ENCODE data around the gene GNA12. TPM values are rescaled to one million over a fixed set of nuclear protein-coding genes. Genes with fewer than 3 reads are reported as not detected.

The GNA12 gene
- total and polyA plus RNA-seq, 12 donors: 8.2 to 65.1 (median 42.9) TPM

- Histone ChIP-seq H3K4me1 (replicated peaks in 1 of 2) (peaks cover 18 to 48% of the 10 kb centered on the region in 2 donors), H3K9me3 (replicated peaks in 1 of 3) (no peaks in the 10 kb centered on the region), H3K27me3 (no peaks in the 10 kb centered on the region), H3K36me3 (replicated peaks in 1 of 2) (peaks cover 0 to 8% of the 10 kb centered on the region in 2 donors), H3K4me3 (no peak overlapping the region), H3K27ac (no peak overlapping the region)
- no peak for DNase-seq
- WGBS, 4 donors: 73 to 88% (median 85%) methylated on average over 2 of the region's 2 CpGs
- TF ChIP-seq POLR2A (IDR thresholded peaks at IDR 0.05) (no peak), CTCF (IDR thresholded peaks at IDR 0.05) (no peak)
- intact Hi-C loops (cut with DNase I): loop anchor here in 1 of 2 donors (10.0 kb wide), 1 partner anchor 64 kb away; no protein-coding TSS in a partner anchor
Measured at GRCh38 chr7:2798669-2799068, 45.4 kb downstream of the GNA12 start.

DNA sequence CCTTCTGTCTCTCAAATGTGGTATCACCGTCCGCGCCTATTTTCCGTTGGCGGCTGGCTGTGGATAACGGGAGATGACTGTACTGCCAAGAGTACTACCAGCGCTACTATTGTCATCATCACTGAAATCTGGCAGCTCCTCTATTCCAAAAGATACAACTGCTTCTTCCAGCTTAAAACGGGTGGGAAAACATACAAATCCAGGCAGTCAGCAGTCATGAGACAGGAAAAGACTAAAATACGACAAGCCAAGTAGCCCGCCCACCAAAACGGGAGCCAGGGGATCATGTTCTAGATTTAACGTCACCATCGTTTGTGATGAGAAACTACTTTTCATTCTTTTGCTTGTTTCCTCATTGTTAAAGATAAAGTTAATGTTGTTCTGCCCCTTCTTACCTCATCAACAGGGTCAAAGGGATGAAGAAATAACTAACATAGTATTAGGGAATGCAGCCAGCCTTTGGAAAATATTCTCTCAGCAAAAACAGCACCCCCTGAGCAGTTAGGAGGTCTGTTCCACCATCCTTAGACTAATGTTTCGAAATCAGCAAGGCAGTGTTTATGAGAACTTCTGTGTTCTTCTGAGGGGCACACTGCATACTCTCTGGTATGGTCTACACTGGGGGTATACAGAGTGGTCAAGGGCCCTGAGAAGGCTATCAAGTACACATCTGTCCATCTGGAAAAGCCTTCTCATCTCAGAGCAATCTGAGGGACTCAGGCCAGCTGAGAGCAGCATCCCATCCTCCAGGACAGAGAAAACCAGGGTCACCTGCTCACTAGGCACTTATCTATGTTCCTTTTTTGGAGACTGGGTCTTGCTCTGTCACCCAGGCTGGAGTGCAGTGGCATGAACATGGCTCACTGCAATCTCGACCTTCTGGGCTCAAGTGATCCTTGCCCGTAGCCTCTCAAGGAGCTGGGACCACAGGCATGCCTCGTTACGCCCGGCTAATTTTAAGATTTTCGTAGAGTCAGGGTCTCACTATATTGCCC lies 47.5 kb downstream of the GNA12 start:
- no peaks in the 10 kb centered on the region for H3K9me3 ChIP-seq (replicated peaks in 1 of 3)
- no peaks in the 10 kb centered on the region for H3K27me3 ChIP-seq
- peak overlapping the region in 3 of 5 donors; percentile 60 to 81 (median 75) for H3K27ac ChIP-seq
- WGBS, 4 donors: 67 to 79% (median 76%) methylated on average over 20 of the region's 20 CpGs
- H3K4me3 ChIP-seq: no peak overlapping the region
- peak in 5 of 7 donors; percentile 47 to 82 (median 51) for DNase-seq
- H3K4me1 ChIP-seq (replicated peaks in 1 of 2): peaks cover 6 to 28% of the 10 kb centered on the region in 2 donors
- H3K36me3 ChIP-seq (replicated peaks in 1 of 2): peaks cover 0 to 24% of the 10 kb centered on the region in 2 donors
- intact Hi-C loops (cut with DNase I): loop anchor here (2.0 to 10.0 kb wide), 2 partner anchors 26 to 62 kb away; no protein-coding TSS in a partner anchor
- TF ChIP-seq CTCF (IDR thresholded peaks at IDR 0.05) (no peak), POLR2A (IDR thresholded peaks at IDR 0.05) (no peak)

- 80 to 88% (median 85%) methylated on average over 9 of the region's 9 CpGs for WGBS, 4 donors
- Histone ChIP-seq H3K4me3 (no peak overlapping the region), H3K4me1 (replicated peaks in 1 of 2) (peaks cover 0 to 22% of the 10 kb centered on the region in 2 donors), H3K27me3 (no peaks in the 10 kb centered on the region), H3K36me3 (replicated peaks in 1 of 2) (peaks cover 0 to 30% of the 10 kb centered on the region in 2 donors), H3K9me3 (replicated peaks in 1 of 3) (no peaks in the 10 kb centered on the region), H3K27ac (peak overlapping the region in 3 of 5 donors; percentile 27 to 81 (median 75))
- TF ChIP-seq CTCF (IDR thresholded peaks at IDR 0.05) (no peak), POLR2A (IDR thresholded peaks at IDR 0.05) (no peak)
- intact Hi-C loops (cut with DNase I): loop anchor here (2.0 to 10.0 kb wide), 2 partner anchors 27 to 61 kb away; no protein-coding TSS in a partner anchor
- peak in 1 of 7 donors; percentile 43 for DNase-seq
Measured at GRCh38 chr7:2795906-2796305, 48.2 kb downstream of the GNA12 start.

Data from adrenal gland (tissue), 12 donors.